HG02798 (cell line): Measurements from ENCODE around the gene SLX4IP.
"Not testable (repeated sequence)": the region's sequence is repeated elsewhere in the genome, so short reads cannot be mapped to it uniquely, and the experiment has no call there.

Experiments
- ATAC-seq: cut with Tn5 transposase; IDR thresholded peaks from one replicate; pipeline ENCODE4 v1.9.1; 2021; ENCODE audit warnings: mild to moderate bottlenecking; ENCODE audit not compliant: unreplicated experiment, poor library complexity

SLX4IP gene

GRCh38 chr20:10617549-10618133 is 182.5 kb downstream of the SLX4IP start:
- not testable (repeated sequence) for ATAC-seq

DNA sequence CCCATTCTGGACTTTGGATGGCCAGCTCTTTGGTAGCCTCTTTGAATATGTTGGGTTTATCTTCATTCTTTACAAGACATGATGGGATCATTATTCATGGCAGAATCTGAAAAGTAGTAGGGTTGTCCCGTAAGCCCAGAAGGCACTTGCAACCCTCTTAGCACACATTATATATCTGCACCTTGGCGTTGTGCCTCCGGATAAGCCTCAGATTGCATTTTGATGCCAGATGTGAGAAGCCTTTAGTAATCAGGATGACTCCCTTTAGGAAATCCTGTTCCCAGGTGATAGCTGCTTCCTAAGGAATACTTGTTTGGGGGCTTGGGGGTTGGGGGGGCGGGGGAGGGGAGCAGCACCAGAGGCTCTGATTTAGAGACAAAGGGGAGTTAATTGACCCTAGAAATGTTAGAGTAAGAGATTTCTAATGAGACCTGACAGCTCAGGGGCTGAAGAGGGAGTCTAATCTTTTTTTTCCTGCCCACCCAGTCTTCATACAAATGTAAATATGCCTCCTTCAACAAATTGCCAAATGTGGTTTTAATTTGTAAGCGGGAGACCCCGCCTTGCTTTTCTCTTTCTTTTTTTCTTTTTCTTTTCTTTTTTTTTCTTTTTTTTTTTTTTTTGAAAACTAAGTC is 183.6 kb downstream of the SLX4IP start:
- no peak for ATAC-seq

GRCh38 chr20:10619427-10619826 is 184.3 kb downstream of the SLX4IP start:
- no peak for ATAC-seq

- ATAC-seq, result no peak
Measured at GRCh38 chr20:10621149-10621548, 186.0 kb downstream of the SLX4IP start.

DNA sequence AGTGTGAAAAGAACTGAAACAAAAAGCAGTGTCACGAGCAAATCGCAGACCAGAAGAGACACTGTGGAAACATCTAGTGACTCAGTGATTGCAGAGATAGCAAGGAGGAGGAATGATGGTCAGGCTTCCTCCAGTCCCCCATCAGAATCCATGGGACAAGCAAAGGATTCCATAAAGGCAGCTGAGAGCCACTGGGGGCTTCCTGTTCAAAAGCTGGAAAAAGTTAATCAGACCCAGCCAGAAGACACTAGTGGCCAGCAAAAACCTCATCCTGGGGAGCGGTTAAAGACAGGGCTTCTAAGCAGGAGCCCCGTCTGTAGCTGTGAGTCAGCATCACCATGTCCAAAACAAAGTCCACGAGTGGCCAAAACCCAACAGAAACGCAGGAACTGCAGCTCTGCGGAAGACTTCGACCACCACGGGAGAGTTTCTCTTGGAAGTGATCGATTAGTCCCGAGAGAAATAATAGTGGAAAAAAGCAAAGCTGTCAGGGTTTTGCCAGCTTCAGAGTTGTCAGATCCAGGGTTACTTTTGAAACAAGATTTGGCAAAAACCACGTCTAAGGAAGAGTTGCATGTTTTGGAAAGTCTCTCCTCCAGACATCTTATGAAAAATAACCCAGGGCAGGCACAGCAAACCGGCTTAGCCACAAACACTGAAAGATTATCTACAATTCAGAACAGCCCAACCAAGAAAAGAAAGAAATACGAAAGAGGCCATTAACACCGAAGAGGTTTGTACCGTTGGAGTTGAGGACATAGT is 187.7 kb downstream of the SLX4IP start:
- ATAC-seq, result no peak

DNA sequence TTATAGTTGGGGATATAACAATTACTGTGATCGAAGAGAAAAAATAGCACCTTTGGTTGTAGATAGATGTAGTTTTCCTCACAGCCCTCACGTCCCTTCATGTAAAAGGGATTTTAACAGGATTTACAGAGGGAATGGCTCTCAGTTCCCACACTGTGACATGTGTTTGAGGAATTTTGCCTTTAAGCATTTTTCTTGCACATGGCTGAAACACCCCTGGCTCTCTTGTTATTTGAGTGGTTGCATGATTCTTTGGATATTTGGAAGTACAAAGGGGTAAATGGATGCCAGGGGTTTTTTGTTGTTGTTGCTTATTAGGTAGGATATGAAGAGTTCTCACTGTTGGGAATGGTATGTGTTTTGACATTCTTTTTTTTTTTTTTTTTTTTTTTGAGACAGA is 190.5 kb downstream of the SLX4IP start:
- ATAC-seq, result no peak

DNA sequence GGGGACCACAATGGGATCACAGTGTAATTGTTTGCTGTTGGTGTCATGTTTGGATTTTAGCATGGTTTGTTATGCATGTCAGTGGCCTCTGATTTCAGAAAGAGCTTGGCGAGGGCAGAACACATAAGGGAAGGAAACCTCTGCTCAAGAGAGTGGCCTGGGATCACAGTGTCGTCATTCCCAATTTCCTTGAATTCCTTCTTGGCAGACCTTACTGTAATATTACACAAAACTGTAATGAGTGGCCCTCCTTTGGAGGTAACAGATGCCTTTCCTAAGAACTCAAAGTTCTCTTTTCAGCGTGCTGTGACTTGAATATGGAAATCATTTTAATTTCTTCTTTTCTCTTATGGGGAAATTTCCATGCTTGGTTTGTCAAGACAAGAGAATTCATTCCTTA is 191.8 kb downstream of the SLX4IP start:
- ATAC-seq, result no peak

- ATAC-seq, result no peak
Measured at GRCh38 chr20:10629946-10630650, 195.0 kb downstream of the SLX4IP start.

GRCh38 chr20:10631126-10631525 is 196.0 kb downstream of the SLX4IP start:
- no peak for ATAC-seq

DNA sequence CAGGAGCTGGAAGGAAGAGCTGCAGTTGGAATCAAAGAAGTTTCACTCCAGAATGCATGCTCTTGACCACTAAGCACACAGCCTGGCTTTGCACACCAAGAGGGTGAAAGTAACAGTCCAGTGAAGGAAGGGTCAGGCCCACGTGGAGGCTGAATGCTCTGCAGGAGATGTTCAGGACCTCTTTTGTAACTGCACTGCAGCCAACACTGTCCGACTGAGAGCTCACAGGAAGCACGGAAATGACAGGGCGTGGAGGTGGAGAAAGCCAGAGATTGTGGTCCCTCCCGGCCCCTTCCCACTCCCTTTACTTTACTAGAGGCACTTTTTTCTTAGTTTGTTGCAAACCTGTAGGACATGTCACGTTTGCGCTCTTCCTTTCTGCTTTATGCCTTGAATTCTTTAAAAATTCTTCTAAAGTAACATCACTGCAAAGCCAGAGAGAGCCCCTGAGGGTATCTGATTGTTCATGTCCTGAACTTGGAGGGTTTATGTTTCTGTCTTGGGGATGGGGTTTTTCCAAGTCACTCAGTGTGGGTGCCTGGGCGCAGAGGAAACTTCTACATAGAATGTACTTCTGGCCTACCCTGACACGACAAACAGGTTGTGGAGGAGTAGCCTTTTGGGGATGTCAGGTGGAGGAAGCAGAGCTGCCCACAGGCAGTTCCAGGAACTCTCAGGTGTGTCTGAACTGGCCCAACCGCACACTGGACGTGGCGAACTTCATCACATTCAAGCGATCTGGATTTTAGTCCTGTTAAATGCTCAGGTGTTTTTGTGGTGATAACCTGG is 197.8 kb downstream of the SLX4IP start:
- ATAC-seq, result no peak

DNA sequence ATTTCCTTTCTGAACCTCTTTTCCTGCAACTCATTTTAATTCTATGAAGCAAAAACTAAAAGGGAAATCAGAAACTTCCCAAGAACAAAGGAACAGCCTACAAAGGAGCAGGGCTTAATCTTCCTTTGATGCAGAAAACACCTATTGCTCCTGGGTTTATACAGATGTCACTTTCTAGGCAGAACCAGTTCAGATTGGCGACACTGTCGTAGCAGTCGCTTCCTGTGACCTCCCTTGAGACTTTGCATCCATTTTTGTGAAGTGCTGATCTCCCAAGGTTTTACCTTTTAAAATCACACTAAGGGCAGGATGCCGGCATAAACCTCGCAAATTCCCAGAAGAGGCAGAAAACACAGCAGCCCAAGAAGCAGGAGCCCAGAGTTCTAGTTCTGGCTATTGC is 198.6 kb downstream of the SLX4IP start:
- ATAC-seq, result no peak

DNA sequence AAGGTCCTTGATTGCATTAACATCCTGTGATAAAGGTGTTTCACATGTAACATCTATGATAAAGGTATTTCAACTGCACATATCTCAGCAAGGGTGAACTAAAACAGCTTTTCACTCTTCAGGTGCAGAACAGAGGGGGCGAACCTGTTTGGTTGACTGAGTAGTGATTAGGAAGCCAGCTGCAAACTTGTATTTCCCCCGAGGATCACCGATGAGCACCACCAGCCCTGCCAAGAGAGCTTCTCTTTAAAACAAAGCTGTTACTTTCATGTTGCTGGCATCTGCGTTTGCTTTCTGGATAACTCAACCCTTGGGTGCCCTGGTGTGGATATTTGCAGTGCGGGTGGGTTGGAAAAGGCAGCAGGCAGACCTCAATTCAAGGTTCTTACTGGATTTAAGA is 199.1 kb downstream of the SLX4IP start:
- no peak for ATAC-seq

- ATAC-seq, result no peak
Measured at GRCh38 chr20:10634683-10635411, 199.7 kb downstream of the SLX4IP start.

- ATAC-seq, result no peak
Measured at GRCh38 chr20:10635476-10636208, 200.5 kb downstream of the SLX4IP start.

DNA sequence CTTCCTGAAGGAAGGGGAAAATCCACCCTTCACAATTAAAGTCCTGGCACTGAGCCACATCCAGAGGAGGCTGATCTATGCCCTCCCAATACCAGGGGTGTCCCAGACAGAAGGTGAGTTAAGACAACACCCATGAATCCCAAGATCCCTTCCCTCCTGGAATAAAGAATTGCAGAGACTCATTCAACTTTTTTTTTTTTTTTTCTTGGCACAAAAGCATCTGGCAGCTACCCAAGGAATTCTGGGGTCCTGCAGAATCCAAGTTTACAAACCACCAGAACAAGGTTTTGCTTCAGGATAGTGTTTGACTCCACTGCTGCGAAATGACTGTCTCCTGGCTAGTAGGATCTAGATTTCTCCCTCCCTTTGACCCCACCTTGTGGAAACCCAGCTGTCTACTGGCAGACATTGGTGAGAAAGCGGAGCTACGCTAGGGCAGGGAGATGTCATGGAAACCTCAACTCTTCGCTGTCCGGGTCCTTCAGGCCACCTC is 201.3 kb downstream of the SLX4IP start:
- ATAC-seq, result no peak

- no peak for ATAC-seq
Measured at GRCh38 chr20:10637031-10637559, 202.0 kb downstream of the SLX4IP start.

- no peak for ATAC-seq
Measured at GRCh38 chr20:10637563-10637962, 202.5 kb downstream of the SLX4IP start.

GRCh38 chr20:10639077-10639736 is 204.1 kb downstream of the SLX4IP start:
- no peak for ATAC-seq
